Neutrophil (primary cell): ENCODE measurements around the gene TACR2.

Experiments
- H3K27ac ChIP-seq: fragments of 200-600 bp; sonication (generic); 2 replicates; pipeline ENCODE4 v1.5.1; 2016; ENCODE audit warnings: mild to moderate bottlenecking, moderate library complexity
- H3K27me3 ChIP-seq: fragments of 200-600 bp; sonication (generic); 2 replicates; pipeline ENCODE4 v1.6.0; 2016; ENCODE audit warnings: mild to moderate bottlenecking
- H3K36me3 ChIP-seq: fragments of 200-600 bp; sonication (generic); 2 replicates; pipeline ENCODE4 v1.5.1; 2017
- H3K4me1 ChIP-seq, 2 experiments: fragments of 200-600 bp in 1 of 2; sonication (generic) in 1 of 2; 1 replicate in 1 of 2; 2 replicates in 1 of 2; pipeline versions ENCODE4 v1.5.1 to v1.6.1; 2013 to 2016; ENCODE audit warnings: low read depth in 1 of 2, low read length in 1 of 2, mild to moderate bottlenecking in 1 of 2, moderate library complexity in 1 of 2; ENCODE audit not compliant: control insufficient read depth in 1 of 2, insufficient read depth in 1 of 2
- H3K4me3 ChIP-seq, 2 experiments: fragments of 200-600 bp in 1 of 2; sonication (generic) in 1 of 2; 1 replicate in 1 of 2; 2 replicates in 1 of 2; pipeline ENCODE4 v1.5.1; 2013 to 2016; ENCODE audit warnings: low read depth in 1 of 2, low read length in 1 of 2, mild to moderate bottlenecking in 1 of 2, moderate library complexity in 1 of 2
- H3K9me3 ChIP-seq: fragments of 200-600 bp; sonication (generic); 2 replicates; pipeline ENCODE4 v1.5.1; 2016
- CTCF ChIP-seq: fragments of 200-600 bp; sonication (generic); IDR thresholded peaks from 2 replicates; pipeline ENCODE4 v1.5.1; 2016; ENCODE audit warnings: antibody characterized with exemption

Gene TACR2

GRCh38 chr10:69382382-69383117 lies 34.2 kb downstream of the TACR2 start:
- Histone ChIP-seq H3K27ac (no peak overlapping the region), H3K36me3 (peaks cover 99% of the 10 kb centered on the region)

GRCh38 chr10:69379800-69380199 lies 36.9 kb downstream of the TACR2 start:
- no peak overlapping the region for H3K27ac ChIP-seq
- TF ChIP-seq CTCF, result no peak
- no peaks in the 10 kb centered on the region for H3K9me3 ChIP-seq
- H3K4me3 ChIP-seq, result no peak overlapping the region
- H3K27me3 ChIP-seq, result no peaks in the 10 kb centered on the region
- peaks cover 97% of the 10 kb centered on the region for H3K36me3 ChIP-seq
- no peaks in the 10 kb centered on the region for H3K4me1 ChIP-seq

More at GRCh38 chr10:69382382-69383117, 34.2 kb downstream of the TACR2 start:
- no peak overlapping the region for H3K4me3 ChIP-seq
- no peaks in the 10 kb centered on the region for H3K4me1 ChIP-seq
- H3K27me3 ChIP-seq, result no peaks in the 10 kb centered on the region
- no peak for TF ChIP-seq CTCF
- H3K9me3 ChIP-seq, result no peaks in the 10 kb centered on the region

GRCh38 chr10:69377933-69378332 lies 38.8 kb downstream of the TACR2 start:
- Histone ChIP-seq H3K4me3 (no peak overlapping the region), H3K4me1 (no peaks in the 10 kb centered on the region), H3K27ac (no peak overlapping the region), H3K36me3 (peaks cover 91% of the 10 kb centered on the region), H3K9me3 (no peaks in the 10 kb centered on the region), H3K27me3 (no peaks in the 10 kb centered on the region)
- no peak for TF ChIP-seq CTCF

GRCh38 chr10:69377191-69377590 lies 39.5 kb downstream of the TACR2 start:
- Histone ChIP-seq H3K27me3 (no peaks in the 10 kb centered on the region), H3K27ac (no peak overlapping the region), H3K9me3 (no peaks in the 10 kb centered on the region), H3K4me1 (peaks cover 0 to 6% of the 10 kb centered on the region in 2 experiments), H3K36me3 (peaks cover 84% of the 10 kb centered on the region), H3K4me3 (no peak overlapping the region)
- TF ChIP-seq CTCF, result no peak

- peaks cover 84% of the 10 kb centered on the region for H3K36me3 ChIP-seq
- H3K27me3 ChIP-seq, result no peaks in the 10 kb centered on the region
- no peak for TF ChIP-seq CTCF
- H3K9me3 ChIP-seq, result no peaks in the 10 kb centered on the region
- H3K4me1 ChIP-seq, result peaks cover 0 to 6% of the 10 kb centered on the region in 2 experiments
- no peak overlapping the region for H3K27ac ChIP-seq
- no peak overlapping the region for H3K4me3 ChIP-seq
Observed at GRCh38 chr10:69376662-69377061, 40.1 kb downstream of the TACR2 start.
